GM12891 (cell line): ENCODE results near the gene USP31.

Experiments
- PAX5 ChIP-seq: IDR thresholded peaks from 2 replicates; pipeline ENCODE4 v1.6.1; 2011; ENCODE audit warnings: low read length, moderate library complexity, mild to moderate bottlenecking; ENCODE audit not compliant: insufficient read depth, severe bottlenecking
- POLR2A ChIP-seq: IDR thresholded peaks from 2 replicates; pipeline ENCODE4 v1.6.1; 2011; ENCODE audit warnings: low read depth, low read length, control low read depth
- POLR2AphosphoS5 ChIP-seq: IDR thresholded peaks from 2 replicates; pipeline ENCODE4 v1.6.1; 2011; ENCODE audit warnings: low read depth, low read length, control low read depth
- POU2F2 ChIP-seq: IDR thresholded peaks from 2 replicates; pipeline ENCODE4 v1.6.1; 2011; ENCODE audit warnings: low read depth, mild to moderate bottlenecking, control low read depth, low read length, moderate library complexity
- SPI1 ChIP-seq: IDR thresholded peaks from 2 replicates; pipeline ENCODE4 v1.6.1; 2011; ENCODE audit warnings: low read depth, low read length, control low read depth
- TAF1 ChIP-seq: IDR thresholded peaks from 2 replicates; pipeline ENCODE4 v1.6.1; 2011; ENCODE audit warnings: low read depth, low read length, control low read depth

DNA sequence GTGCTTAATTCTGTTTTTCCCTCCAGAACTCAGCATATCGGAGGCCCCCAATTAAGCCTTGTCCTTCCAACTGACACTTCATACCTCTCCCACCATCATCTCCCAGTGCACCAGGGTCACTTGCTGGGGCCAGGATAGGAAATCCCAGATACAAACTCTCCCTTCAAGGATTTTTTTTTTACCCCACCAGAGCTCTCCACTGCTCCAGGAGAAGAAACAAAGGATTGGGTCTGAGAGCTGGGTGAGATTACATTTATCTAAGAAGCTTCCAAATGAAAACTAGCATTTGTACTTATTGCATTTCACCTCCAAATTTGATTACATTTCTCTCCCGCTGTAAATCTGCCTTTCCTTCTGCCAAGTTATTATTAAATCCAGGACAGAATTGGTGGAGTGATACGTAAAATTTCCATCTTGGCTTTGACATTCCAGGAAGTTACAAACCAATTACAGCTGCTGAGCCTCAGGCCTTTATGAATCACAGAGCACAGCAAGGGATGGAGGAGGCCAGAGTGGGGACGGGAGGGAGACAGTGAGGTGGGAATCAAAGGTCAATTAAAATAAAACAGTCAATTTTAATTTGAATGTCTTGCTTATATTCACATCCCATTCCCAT, 123.5 kb downstream of the USP31 start:
- TF ChIP-seq POLR2AphosphoS5 (no peak), POLR2A (no peak), PAX5 (no peak), SPI1 (no peak), TAF1 (no peak), POU2F2 (no peak)
